ENCODE data around the gene ZNF441. TPM values are rescaled to one million over a fixed set of nuclear protein-coding genes. Genes with fewer than 3 reads are reported as not detected.

ZNF441 gene
- total RNA-seq, 4 donors from 2014 or later = 13.8 to 18.1 (median 15.8) TPM

DNA sequence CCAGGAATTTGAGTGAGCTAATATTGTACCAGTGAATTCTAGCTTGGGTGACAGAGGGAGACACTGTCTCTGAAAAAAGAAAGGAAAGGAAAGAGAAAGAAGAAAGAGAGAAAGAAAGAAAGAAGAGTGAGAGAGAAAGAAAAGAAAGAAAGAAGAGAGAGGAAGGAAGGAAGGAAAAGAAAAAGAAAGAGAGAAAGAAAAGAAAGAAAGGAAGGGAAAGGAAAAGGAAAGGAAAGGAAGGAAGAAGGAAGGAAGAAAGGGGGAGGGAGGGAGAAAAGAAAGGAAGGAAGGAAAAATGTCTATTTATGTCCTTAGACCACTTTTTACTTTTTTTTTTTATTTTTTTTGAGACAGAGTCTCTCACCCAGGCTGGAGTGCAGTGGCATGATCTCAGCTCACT, 26.1 kb downstream of the ZNF441 start:
- no peak for DNase-seq (ENCODE audit: low spot score in 2 of 2)
- peaks cover 0 to 9% (median 6%) of the 10 kb centered on the region in 4 donors for H3K4me1 ChIP-seq
- H3K27ac ChIP-seq = no peak overlapping the region
- H3K27me3 ChIP-seq = no peaks in the 10 kb centered on the region
- no peak for TF ChIP-seq EP300 (IDR thresholded peaks at IDR 0.05)
- no peak for TF ChIP-seq POLR2A (IDR thresholded peaks at IDR 0.05)
- TF ChIP-seq, protein P1, sequence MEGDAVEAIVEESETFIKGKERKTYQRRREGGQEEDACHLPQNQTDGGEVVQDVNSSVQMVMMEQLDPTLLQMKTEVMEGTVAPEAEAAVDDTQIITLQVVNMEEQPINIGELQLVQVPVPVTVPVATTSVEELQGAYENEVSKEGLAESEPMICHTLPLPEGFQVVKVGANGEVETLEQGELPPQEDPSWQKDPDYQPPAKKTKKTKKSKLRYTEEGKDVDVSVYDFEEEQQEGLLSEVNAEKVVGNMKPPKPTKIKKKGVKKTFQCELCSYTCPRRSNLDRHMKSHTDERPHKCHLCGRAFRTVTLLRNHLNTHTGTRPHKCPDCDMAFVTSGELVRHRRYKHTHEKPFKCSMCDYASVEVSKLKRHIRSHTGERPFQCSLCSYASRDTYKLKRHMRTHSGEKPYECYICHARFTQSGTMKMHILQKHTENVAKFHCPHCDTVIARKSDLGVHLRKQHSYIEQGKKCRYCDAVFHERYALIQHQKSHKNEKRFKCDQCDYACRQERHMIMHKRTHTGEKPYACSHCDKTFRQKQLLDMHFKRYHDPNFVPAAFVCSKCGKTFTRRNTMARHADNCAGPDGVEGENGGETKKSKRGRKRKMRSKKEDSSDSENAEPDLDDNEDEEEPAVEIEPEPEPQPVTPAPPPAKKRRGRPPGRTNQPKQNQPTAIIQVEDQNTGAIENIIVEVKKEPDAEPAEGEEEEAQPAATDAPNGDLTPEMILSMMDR (IDR thresholded peaks at IDR 0.05) = no peak
- no peak overlapping the region for H3K4me3 ChIP-seq
- H3K36me3 ChIP-seq = no peaks in the 10 kb centered on the region
- peaks cover 0 to 37% (median 10%) of the 10 kb centered on the region in 4 donors for H3K9me3 ChIP-seq

DNA sequence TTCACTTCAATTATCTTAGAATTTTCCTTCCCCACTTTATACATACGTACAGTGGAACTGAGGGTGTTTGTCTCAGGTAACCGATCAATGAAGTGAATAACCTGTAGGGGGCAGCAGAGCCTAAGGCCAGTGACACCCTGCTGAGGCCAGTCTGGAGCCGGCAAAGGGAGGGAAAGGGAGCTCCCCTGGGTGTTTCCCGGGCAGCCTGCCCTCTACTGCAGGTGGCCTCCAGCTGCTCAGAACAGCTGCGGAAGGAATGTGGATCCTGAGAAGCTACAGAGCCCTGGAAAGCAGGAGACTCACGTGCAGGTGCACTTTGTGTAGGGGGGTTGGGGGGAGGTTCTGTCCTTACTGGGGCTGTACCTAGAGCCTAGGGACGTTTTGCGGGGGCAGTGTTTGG, 30.7 kb downstream of the ZNF441 start:
- H3K4me1 ChIP-seq = peaks cover 0 to 24% (median 8%) of the 10 kb centered on the region in 4 donors
- peak overlapping the region in 1 of 4 donors; percentile 71 for H3K4me3 ChIP-seq
- 9 to 10% methylated on average over 8 of the region's 8 CpGs for WGBS, 2 donors
- peak; percentile 60 to 91 for DNase-seq (ENCODE audit: low spot score in 2 of 2)
- no peaks in the 10 kb centered on the region for H3K27me3 ChIP-seq
- no peak for TF ChIP-seq POLR2A (IDR thresholded peaks at IDR 0.05)
- peak; percentile 17 to 61 for TF ChIP-seq EP300 (IDR thresholded peaks at IDR 0.05)
- TF ChIP-seq, protein P1 (IDR thresholded peaks at IDR 0.05) = peak; percentile 77 to 87 (median 81)
- H3K36me3 ChIP-seq = no peaks in the 10 kb centered on the region
- no peaks in the 10 kb centered on the region for H3K9me3 ChIP-seq
- H3K27ac ChIP-seq = peak overlapping the region in 2 of 4 donors; percentile 75 to 85

DNA sequence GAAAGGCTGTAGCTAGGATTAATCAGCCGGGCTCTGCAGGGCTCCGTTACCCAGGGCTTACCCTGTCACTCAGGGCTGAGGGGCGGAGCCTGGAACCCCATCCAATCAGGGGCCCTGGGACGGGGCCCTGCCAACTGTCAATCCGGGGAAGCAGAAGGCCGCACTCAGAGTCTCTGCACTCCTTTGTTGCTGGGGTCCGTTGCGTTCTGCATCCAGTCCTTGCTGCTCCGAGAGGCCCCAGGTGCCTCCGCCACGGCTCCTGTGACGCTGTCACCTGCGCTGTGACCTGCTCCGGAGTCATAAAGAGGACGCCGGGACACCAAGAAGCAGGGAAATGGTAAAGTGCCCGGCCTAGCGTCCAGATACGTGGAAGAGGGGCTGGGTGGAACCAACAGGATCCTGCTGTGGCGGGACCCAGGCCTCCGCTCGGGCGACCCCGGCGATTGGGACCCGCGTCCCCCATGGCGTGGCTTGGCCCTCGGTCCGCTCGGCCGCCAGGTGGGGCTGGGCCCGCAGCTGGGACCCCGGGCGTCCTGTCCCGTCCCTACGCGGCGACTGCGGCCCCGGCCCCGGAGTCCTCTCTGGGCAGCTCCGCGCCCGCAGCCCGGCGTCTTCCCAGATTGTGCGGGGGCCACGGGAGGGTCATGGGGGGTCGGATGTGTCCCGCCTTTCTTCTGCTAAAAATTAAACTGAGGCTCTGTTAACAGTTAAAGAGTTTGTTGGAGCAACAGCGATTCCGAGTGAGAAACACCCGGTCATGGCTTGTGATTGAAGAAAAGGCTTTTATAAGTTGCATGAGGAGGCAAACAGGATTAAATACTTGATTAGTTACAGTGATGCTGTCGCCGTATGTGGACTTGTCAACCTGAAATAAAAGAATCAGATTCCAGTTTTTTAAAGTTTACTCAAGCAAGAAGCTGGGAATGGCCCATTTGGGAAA, 31.9 kb downstream of the ZNF441 start, which contains the start of gene ZNF491:
TSS of gene ZNF491 (plus strand) at position 133 of the 940 bp plus-strand sequence. CDS start 7,431 bp downstream, outside the sequence.
- no peaks in the 10 kb centered on the region for H3K9me3 ChIP-seq
- peak in 1 of 2 donors; percentile 88 for TF ChIP-seq EP300 (IDR thresholded peaks at IDR 0.05)
- TF ChIP-seq, protein P1 (IDR thresholded peaks at IDR 0.05) = peak in 2 of 5 experiments; percentile 18 to 22
- peak; percentile 70 to 90 for TF ChIP-seq POLR2A (IDR thresholded peaks at IDR 0.05)
- peak within 1 kb of the TSS; percentile 35 to 85 (median 77) for H3K27ac ChIP-seq
- peaks cover 0 to 24% (median 8%) of the 10 kb centered on the region in 4 donors for H3K4me1 ChIP-seq
- DNase-seq (ENCODE audit: low spot score in 2 of 2) = peak; percentile 75 to 86
- no peaks in the 10 kb centered on the region for H3K27me3 ChIP-seq
- H3K36me3 ChIP-seq = peaks cover 0 to 3% (median 0%) of the 10 kb centered on the region in 3 donors
- H3K4me3 ChIP-seq = peak within 1 kb of the TSS; percentile 42 to 71 (median 56)
- 0 to 2% methylated on average over 38 to 43 of the region's 56 CpGs for WGBS, 2 donors

DNA sequence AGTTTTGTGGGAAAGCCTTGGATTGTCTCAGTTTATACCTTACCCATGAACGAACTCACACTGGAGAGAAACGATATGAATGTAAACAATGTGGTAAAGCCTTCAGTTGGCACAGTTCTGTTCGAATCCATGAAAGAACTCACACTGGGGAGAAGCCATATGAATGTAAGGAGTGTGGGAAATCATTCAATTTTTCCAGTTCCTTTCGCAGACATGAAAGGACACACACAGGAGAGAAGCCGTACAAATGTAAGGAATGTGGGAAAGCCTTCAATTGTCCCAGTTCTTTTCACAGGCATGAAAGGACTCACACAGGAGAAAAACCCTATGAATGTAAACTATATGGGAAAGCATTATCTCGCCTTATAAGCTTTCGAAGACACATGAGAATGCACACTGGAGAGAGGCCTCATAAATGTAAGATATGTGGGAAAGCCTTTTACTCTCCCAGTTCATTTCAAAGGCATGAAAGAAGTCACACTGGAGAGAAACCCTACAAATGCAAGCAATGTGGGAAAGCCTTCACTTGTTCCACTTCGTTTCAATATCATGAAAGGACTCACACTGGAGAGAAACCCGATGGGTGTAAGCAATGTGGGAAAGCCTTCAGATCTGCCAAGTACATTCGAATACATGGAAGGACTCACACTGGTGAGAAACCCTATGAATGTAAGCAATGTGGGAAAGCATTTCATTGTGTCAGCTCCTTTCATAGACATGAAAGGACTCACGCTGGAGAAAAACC, 39.7 kb downstream of the ZNF441 start:
- no peak for TF ChIP-seq EP300 (IDR thresholded peaks at IDR 0.05)
- TF ChIP-seq POLR2A (IDR thresholded peaks at IDR 0.05) = no peak
- TF ChIP-seq, protein P1 (IDR thresholded peaks at IDR 0.05) = no peak
- DNase-seq (ENCODE audit: low spot score in 2 of 2) = no peak
- H3K4me1 ChIP-seq = no peaks in the 10 kb centered on the region
- peaks cover 0 to 36% (median 12%) of the 10 kb centered on the region in 4 donors for H3K9me3 ChIP-seq
- WGBS, 2 donors = 92% methylated on average over 11 of the region's 11 CpGs
- no peak overlapping the region for H3K4me3 ChIP-seq
- H3K27me3 ChIP-seq = no peaks in the 10 kb centered on the region
- no peak overlapping the region for H3K27ac ChIP-seq
- peaks cover 0 to 67% (median 0%) of the 10 kb centered on the region in 3 donors for H3K36me3 ChIP-seq

Measured in tibial nerve (tissue), 4 donors.